Chondrocyte (in vitro differentiated cells): ENCODE results near the gene PPP1R9B. TPM values are rescaled to one million over a fixed set of nuclear protein-coding genes. Genes with fewer than 3 reads are reported as not detected.

Experiments
- DNase-seq: peaks from one replicate; pipeline ENCODE4 v3.0.0; 2021; ENCODE audit warnings: mixed read lengths, low spot score
- H3K27ac Mint-ChIP-seq: one replicate; pipeline ENCODE4 v1.8.0; 2021; ENCODE audit warnings: mild to moderate bottlenecking, moderate library complexity, mixed read lengths; ENCODE audit not compliant: unreplicated experiment
- H3K27me3 Mint-ChIP-seq: 2 replicates; pipeline ENCODE4 v1.8.0; 2021; ENCODE audit warnings: low read depth, mixed read lengths
- H3K36me3 Mint-ChIP-seq: 2 replicates; pipeline ENCODE4 v1.8.0; 2021; ENCODE audit warnings: low read depth, mixed read lengths
- H3K4me1 Mint-ChIP-seq: 2 replicates; pipeline ENCODE4 v1.8.0; 2021; ENCODE audit warnings: low read depth, mild to moderate bottlenecking, mixed read lengths
- H3K4me3 Mint-ChIP-seq: one replicate; pipeline ENCODE4 v1.8.0; 2021; ENCODE audit warnings: mild to moderate bottlenecking, moderate library complexity, mixed read lengths; ENCODE audit not compliant: unreplicated experiment
- H3K9me3 Mint-ChIP-seq: 2 replicates; pipeline ENCODE4 v1.8.0; 2021; ENCODE audit warnings: low read depth, mixed read lengths
- total RNA-seq: library from RNA; stranded (reverse); gene quantifications from 3 replicates; pipeline ENCODE4 v1.2.1, GENCODE V29; 2021
- TF ChIP-seq, protein P1 (sequence below): fragments of 200-600 bp; sonication (generic); IDR thresholded peaks from 2 replicates; pipeline ENCODE4 v1.5.0; 2021; ENCODE audit warnings: antibody characterized with exemption, mild to moderate bottlenecking, moderate library complexity

The PPP1R9B gene
- total RNA-seq, 1 donor from 2014 or later: 79.3 TPM

DNA sequence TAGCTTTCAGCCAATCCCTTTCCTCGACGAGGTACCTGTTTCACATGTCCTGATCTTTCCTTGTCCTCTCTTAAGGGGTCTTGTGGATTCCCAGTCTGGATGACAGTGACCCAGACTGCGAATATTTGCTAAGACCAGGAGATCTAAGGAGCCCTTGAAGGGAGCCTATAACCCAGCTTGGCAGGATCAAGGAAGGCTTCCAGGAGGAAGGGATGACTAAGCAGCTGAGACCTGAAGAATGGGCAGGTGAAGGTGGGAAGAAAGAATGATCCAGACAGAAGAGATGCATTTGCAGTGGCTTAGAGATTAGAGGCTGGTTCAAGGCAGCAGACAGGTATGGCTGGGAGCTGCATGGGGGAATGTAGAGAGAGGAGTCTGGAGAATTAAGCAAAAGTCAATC, 57.2 kb downstream of the PPP1R9B start:
- no peak for DNase-seq
- H3K4me3 Mint-ChIP-seq: no peak overlapping the region
- no peaks in the 10 kb centered on the region for H3K9me3 Mint-ChIP-seq
- TF ChIP-seq, protein P1, sequence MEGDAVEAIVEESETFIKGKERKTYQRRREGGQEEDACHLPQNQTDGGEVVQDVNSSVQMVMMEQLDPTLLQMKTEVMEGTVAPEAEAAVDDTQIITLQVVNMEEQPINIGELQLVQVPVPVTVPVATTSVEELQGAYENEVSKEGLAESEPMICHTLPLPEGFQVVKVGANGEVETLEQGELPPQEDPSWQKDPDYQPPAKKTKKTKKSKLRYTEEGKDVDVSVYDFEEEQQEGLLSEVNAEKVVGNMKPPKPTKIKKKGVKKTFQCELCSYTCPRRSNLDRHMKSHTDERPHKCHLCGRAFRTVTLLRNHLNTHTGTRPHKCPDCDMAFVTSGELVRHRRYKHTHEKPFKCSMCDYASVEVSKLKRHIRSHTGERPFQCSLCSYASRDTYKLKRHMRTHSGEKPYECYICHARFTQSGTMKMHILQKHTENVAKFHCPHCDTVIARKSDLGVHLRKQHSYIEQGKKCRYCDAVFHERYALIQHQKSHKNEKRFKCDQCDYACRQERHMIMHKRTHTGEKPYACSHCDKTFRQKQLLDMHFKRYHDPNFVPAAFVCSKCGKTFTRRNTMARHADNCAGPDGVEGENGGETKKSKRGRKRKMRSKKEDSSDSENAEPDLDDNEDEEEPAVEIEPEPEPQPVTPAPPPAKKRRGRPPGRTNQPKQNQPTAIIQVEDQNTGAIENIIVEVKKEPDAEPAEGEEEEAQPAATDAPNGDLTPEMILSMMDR: no peak
- peaks cover 29% of the 10 kb centered on the region for H3K4me1 Mint-ChIP-seq
- H3K27me3 Mint-ChIP-seq: no peaks in the 10 kb centered on the region
- H3K36me3 Mint-ChIP-seq: peaks cover 22% of the 10 kb centered on the region
- H3K27ac Mint-ChIP-seq: peak overlapping the region; percentile 53

DNA sequence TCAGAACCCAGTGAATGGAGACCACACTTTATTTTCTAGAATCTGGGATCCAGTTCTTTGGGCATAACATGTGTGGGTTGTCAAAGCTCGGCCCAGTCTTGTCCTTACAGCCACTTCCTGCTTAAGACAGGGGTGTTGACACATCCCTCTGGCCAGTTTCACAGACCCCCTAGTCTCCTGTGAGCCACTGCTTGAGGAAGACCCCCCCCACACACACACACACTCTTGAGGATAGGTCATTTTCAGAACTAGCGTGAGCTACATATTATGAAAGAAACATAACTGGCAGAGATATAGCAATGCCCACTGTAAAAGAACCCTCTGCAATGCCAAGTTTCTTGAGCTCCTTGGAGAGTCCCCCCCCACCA, 58.6 kb downstream of the PPP1R9B start:
- Mint-ChIP-seq H3K4me1 (peaks cover 29% of the 10 kb centered on the region), H3K27ac (peak overlapping the region; percentile 59), H3K36me3 (peaks cover 22% of the 10 kb centered on the region), H3K27me3 (no peaks in the 10 kb centered on the region), H3K9me3 (no peaks in the 10 kb centered on the region), H3K4me3 (no peak overlapping the region)
- TF ChIP-seq, protein P1: no peak
- DNase-seq: no peak

DNA sequence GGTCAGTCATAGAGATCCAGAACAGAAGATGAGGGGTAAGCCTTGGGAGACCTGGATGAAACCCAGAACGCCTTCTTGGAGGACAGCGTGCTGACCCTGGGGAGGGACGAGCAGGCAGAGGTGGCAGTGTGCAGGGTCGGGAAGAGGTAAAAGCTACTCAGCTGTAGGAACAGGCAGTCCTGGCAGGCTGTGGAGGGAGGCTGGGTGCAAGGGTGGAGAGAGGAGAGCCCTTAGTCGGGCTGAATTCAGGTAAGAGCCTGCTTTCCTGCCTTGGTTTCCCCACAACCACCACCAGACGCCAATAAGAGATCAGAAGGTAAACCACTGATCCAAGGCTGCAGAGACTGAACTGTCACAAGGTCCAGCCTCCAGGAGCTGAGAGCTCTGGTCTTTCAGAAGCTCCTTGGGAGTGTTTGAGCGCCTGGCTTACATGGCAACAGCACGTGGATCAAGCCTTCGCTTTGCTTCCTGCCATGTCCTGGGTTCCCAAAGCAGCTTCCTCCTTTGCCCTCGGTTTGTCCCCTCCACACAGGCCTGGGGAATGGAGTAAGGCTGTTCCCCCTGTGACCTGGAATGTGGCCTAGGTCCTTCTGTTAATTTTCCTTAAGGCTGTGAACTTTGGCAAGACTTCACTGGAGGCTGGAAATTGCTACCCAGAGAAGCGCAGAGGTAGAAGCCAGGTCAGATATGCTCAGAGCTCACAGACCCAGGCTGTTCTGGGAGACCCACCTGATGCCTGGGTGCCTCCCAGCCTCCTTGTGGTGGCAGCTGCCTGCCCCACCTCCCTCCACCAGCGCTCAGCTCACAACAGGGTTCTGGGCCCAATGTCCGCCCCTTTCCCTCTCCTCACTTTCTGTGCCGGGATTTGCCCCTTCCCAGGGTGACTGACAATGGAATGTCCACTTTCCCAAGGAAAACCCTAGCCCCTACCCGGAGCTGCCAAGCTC, 59.2 kb downstream of the PPP1R9B start:
- Mint-ChIP-seq H3K9me3 (no peaks in the 10 kb centered on the region), H3K27me3 (no peaks in the 10 kb centered on the region), H3K4me1 (peaks cover 26% of the 10 kb centered on the region), H3K27ac (peak overlapping the region; percentile 59), H3K4me3 (no peak overlapping the region), H3K36me3 (peaks cover 24% of the 10 kb centered on the region)
- peak; percentile 53 for DNase-seq
- TF ChIP-seq, protein P1: no peak

DNA sequence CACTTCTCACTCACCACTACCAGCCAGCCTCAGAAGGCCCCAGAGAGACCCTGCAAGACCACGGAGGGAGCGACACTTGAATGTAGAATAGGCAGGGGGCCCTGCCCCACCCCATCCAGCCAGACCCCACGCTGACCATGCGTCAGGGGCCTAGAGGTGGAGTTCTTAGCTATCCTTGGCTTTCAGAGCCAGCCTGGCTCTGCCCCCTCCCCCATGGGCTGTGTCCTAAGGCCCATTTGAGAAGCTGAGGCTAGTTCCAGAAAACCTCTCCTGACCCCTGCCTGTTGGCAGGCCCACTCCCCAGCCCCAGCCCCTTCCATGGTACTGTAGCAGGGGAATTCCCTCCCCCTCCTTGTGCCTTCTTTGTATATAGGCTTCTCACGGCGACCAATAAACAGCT, 60.4 kb downstream of the PPP1R9B start:
- peak; percentile 68 for DNase-seq
- H3K36me3 Mint-ChIP-seq: peaks cover 24% of the 10 kb centered on the region
- H3K27ac Mint-ChIP-seq: peak overlapping the region; percentile 22
- TF ChIP-seq, protein P1: no peak
- H3K4me3 Mint-ChIP-seq: no peak overlapping the region
- H3K9me3 Mint-ChIP-seq: no peaks in the 10 kb centered on the region
- H3K27me3 Mint-ChIP-seq: no peaks in the 10 kb centered on the region
- H3K4me1 Mint-ChIP-seq: peaks cover 14% of the 10 kb centered on the region

DNA sequence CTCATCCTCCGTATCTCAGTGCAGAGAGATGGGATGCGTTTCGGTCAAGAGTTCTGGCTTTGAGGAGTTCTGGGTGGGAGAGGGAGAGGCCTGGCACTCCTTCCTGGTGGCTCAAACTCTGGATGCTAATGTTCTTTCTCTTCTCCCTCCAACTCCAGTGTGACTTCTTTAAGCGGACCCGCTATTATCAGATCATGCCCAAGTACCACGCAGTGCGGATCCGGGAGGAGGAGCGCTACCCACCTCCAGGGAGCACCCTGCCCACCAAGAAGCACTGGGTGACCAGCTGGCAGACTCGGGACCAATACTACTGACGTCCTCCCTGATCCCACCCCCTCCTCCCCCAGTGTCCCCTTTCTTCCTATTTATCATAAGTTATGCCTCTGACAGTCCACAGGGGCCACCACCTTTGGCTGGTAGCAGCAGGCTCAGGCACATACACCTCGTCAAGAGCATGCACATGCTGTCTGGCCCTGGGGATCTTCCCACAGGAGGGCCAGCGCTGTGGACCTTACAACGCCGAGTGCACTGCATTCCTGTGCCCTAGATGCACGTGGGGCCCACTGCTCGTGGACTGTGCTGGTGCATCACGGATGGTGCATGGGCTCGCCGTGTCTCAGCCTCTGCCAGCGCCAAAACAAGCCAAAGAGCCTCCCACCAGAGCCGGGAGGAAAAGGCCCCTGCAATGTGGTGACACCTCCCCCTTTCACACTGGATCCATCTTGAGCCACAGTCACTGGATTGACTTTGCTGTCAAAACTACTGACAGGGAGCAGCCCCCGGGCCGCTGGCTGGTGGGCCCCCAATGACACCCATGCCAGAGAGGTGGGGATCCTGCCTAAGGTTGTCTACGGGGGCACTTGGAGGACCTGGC, 61.3 kb downstream of the PPP1R9B start:
- Mint-ChIP-seq H3K27me3 (no peaks in the 10 kb centered on the region), H3K4me3 (no peak overlapping the region), H3K4me1 (peaks cover 6% of the 10 kb centered on the region), H3K27ac (no peak overlapping the region), H3K36me3 (peaks cover 26% of the 10 kb centered on the region), H3K9me3 (no peaks in the 10 kb centered on the region)
- DNase-seq: no peak
- TF ChIP-seq, protein P1: no peak
